Measurements from ENCODE around the gene EPHB6. TPM values are rescaled to one million over a fixed set of nuclear protein-coding genes. Genes with fewer than 3 reads are reported as not detected.

The EPHB6 gene
- total and polyA plus RNA-seq, 3 donors from 2014 or later, result 38.1 to 52.0 (median 47.3) TPM

DNA sequence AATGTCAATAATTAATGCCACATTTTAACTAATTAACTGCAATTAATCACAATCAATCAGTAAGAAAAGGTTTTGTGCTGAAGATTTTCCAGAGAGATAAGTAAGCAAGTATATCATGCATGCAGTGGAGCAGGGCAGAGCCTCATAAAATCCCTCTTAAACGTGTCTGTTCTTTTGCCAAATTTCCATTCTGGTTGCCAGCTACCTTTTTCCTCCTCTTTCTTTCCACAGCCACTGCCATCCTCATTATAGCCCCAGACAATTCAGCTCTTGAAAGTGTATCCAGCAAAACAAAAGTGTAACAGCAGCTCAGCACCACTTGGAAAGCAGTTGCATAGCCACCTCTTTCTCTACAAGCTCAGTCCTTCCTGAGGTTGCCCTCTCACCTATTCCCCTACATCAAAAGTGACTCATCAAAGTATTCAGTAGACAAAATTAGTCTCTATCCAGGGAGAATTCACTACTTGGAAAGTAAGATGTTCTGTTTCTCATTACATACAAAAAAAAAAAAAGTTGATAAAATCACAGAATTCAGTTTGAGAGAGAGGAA lies 26.9 kb upstream of the EPHB6 start:
- H3K4me1 ChIP-seq, result no peaks in the 10 kb centered on the region
- H3K9me3 ChIP-seq, result no peaks in the 10 kb centered on the region
- H3K36me3 ChIP-seq (ENCODE audit: low read depth, missing control alignments), result no peaks in the 10 kb centered on the region
- no peak for DNase-seq
- TF ChIP-seq, protein P1, sequence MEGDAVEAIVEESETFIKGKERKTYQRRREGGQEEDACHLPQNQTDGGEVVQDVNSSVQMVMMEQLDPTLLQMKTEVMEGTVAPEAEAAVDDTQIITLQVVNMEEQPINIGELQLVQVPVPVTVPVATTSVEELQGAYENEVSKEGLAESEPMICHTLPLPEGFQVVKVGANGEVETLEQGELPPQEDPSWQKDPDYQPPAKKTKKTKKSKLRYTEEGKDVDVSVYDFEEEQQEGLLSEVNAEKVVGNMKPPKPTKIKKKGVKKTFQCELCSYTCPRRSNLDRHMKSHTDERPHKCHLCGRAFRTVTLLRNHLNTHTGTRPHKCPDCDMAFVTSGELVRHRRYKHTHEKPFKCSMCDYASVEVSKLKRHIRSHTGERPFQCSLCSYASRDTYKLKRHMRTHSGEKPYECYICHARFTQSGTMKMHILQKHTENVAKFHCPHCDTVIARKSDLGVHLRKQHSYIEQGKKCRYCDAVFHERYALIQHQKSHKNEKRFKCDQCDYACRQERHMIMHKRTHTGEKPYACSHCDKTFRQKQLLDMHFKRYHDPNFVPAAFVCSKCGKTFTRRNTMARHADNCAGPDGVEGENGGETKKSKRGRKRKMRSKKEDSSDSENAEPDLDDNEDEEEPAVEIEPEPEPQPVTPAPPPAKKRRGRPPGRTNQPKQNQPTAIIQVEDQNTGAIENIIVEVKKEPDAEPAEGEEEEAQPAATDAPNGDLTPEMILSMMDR (IDR thresholded peaks at IDR 0.05), result no peak
- TF ChIP-seq POLR2A (IDR thresholded peaks at IDR 0.05), result no peak
- no peaks in the 10 kb centered on the region for H3K27me3 ChIP-seq
- H3K4me3 ChIP-seq, result no peak overlapping the region
- no peak overlapping the region for H3K27ac ChIP-seq
- intact Hi-C loops (cut with DNase I; ENCODE audit: low total_unique reads), result no loop called here
- WGBS, 2 donors, result 52 to 58% methylated on average over 1 of the region's 1 CpG

DNA sequence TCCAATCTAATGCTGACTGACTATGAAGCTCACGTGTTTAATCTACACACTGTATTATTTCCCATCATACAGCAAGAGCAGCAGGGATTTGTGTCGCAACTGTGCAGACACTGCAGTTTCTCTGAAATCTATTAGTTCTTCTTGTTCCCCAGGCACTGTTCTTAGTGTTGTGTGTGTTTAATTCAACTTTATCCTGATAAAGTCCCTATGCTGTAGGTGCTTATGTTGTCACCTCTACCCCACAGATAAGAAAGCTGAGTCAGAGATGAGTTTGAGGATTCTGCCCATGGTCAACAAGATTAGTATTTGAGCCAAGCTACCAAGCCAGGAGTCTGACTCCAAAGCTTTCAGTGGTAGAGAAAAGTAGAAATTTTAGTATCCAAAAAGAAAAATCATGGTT lies 22.5 kb upstream of the EPHB6 start:
- Histone ChIP-seq H3K4me1 (no peaks in the 10 kb centered on the region), H3K36me3 (ENCODE audit: low read depth, missing control alignments) (no peaks in the 10 kb centered on the region), H3K27me3 (no peaks in the 10 kb centered on the region), H3K27ac (no peak overlapping the region), H3K9me3 (no peaks in the 10 kb centered on the region), H3K4me3 (no peak overlapping the region)
- intact Hi-C loops (cut with DNase I; ENCODE audit: low total_unique reads), result no loop called here
- TF ChIP-seq, protein P1 (IDR thresholded peaks at IDR 0.05), result no peak
- no peak for TF ChIP-seq POLR2A (IDR thresholded peaks at IDR 0.05)
- WGBS, 2 donors, result 77 to 88% methylated on average over 2 of the region's 2 CpGs
- DNase-seq, result no peak

DNA sequence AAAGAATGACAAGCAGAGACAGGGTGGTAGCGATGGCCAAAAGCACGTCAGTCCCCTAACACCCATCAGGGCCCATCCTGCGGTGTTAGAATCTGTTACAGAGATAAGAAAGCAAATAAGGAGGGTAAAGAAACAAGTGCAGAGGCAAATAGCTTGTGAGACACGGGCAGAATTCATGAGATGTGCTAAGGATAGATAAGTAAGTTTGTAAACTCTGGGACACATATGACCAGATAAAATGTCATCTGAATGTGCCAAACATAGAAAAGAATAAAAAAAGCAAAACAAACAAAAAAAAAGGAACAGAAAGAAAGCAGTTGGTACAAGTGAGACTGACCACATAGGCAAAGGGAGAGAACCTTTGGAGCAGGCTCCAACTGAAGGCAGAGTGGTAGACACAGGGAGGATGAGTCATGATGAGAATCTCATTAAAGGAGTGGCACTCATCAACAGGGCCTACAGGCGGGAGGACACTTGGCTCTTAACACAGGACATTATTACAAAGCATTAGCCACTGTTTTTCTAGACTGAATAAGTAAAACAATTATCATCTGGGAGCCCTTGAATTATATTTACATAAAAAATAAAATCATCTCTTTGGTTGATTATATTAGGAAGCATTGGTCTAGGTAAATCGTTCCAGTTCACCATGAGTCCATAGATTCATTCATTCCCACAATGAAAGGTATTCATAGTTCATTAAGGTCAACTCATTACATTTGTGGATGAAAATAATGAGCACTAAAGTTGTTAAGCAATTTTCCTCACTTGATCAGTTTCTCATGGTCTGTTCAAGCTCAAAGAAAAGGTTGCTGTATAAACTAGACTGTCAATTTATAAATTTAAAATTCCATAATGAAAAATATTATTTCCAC lies 21.5 kb upstream of the EPHB6 start:
- WGBS, 2 donors, result 84 to 85% methylated on average over 6 of the region's 6 CpGs
- Histone ChIP-seq H3K4me3 (no peak overlapping the region), H3K4me1 (no peaks in the 10 kb centered on the region), H3K36me3 (ENCODE audit: low read depth, missing control alignments) (no peaks in the 10 kb centered on the region), H3K27me3 (no peaks in the 10 kb centered on the region), H3K27ac (no peak overlapping the region), H3K9me3 (no peaks in the 10 kb centered on the region)
- TF ChIP-seq, protein P1 (IDR thresholded peaks at IDR 0.05), result no peak
- no peak for TF ChIP-seq POLR2A (IDR thresholded peaks at IDR 0.05)
- intact Hi-C loops (cut with DNase I; ENCODE audit: low total_unique reads), result no loop called here
- no peak for DNase-seq

DNA sequence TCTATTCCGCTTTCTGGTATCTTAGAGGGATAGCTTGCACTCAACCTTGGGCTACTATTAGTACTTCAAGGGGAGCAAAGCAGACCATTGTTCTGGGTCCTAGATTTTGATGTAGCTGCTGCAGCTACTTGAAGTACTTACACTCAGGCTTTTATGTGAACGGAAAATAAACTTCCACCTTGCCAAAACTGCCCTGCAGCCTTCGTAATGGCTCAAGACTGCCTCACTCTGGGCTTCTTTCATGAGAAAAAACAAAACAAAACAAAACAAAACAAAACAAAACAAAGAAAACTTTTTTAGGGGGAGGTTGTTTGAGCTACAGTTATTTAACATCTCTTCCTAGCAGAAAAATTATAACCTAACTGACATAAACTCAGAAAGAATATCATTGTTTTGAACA lies 19.4 kb upstream of the EPHB6 start:
- intact Hi-C loops (cut with DNase I; ENCODE audit: low total_unique reads), result no loop called here
- WGBS, 2 donors, result 35 to 44% methylated on average over 3 of the region's 3 CpGs
- DNase-seq, result no peak

More for the DNA sequence above, 19.4 kb upstream of the EPHB6 start:
- Histone ChIP-seq H3K4me1 (no peaks in the 10 kb centered on the region), H3K4me3 (no peak overlapping the region), H3K9me3 (no peaks in the 10 kb centered on the region), H3K36me3 (ENCODE audit: low read depth, missing control alignments) (no peaks in the 10 kb centered on the region), H3K27me3 (no peaks in the 10 kb centered on the region), H3K27ac (no peak overlapping the region)
- TF ChIP-seq, protein P1 (IDR thresholded peaks at IDR 0.05), result no peak
- TF ChIP-seq POLR2A (IDR thresholded peaks at IDR 0.05), result no peak
